HCT116 (cell line): ENCODE measurements around the gene UBE3B. TPM values are rescaled to one million over a fixed set of nuclear protein-coding genes. Genes with fewer than 3 reads are reported as not detected.

Source experiments
- ATAC-seq: fragments of 200-7000 bp; cut with Tn5 transposase; 2 replicates; pipeline ENCODE4 v1.9.1; 2020; ENCODE audit warnings: mild to moderate bottlenecking, moderate library complexity
- BruUV-seq: library from RNA; stranded (reverse); fragments of 400-500 nt; replicated peaks from 2 replicates; lab custom pipeline; 2021; lab: Mats Ljungman, UMichigan
- CTCF ChIA-PET: fragments of 300-600 bp; sonication (Branson Sonifier 250); formaldehyde crosslinking; loops from one replicate; lab custom pipeline; 2021; ENCODE audit warnings: antibody characterized with exemption; lab: Charles Lee
- POLR2A ChIA-PET: fragments of 300-600, 350-600 bp; sonication (Branson Sonifier 250); formaldehyde crosslinking; loops from one replicate; lab custom pipeline; 2021; ENCODE audit warnings: antibody characterized with exemption; lab: Charles Lee
- RAD21 ChIA-PET, 2 experiments: fragments of 300-600 bp; sonication (Branson Sonifier 250); formaldehyde crosslinking; loops; one replicate each; lab custom pipeline; 2023; ENCODE audit warnings: low total read pairs in 2 of 2; ENCODE audit not compliant: uncharacterized antibody in 2 of 2, unreplicated experiment in 2 of 2, low non-redundant PET in 1 of 2; lab: Charles Lee
- DNase-seq: peaks from one replicate; pipeline ENCODE4 v3.0.0-alpha.2; 2010; ENCODE audit warnings: low read depth, low spot score
- H2AFZ ChIP-seq: fragments of 200-600 bp; shearing (Covaris generic), sonication (generic); 2 replicates; pipeline ENCODE4 v1.6.1; 2017; ENCODE audit warnings: low read depth, mixed run types, mixed read lengths, antibody characterized with exemption, low read length; ENCODE audit not compliant: poor library complexity, severe bottlenecking
- H3K27ac ChIP-seq: 2 replicates; pipeline ENCODE4 v1.5.1; 2012; ENCODE audit warnings: low read depth, low read length
- H3K27me3 ChIP-seq: fragments of 200-600 bp; sonication (generic); 2 replicates; pipeline ENCODE4 v1.6.1; 2016; ENCODE audit warnings: mixed run types, low read length, mixed read lengths; ENCODE audit not compliant: insufficient read depth
- H3K36me3 ChIP-seq, 2 experiments: fragments of 200-500 bp in 1 of 2; fragments of 200-600 bp in 1 of 2; sonication (Bioruptor generic) in 1 of 2; sonication (generic) in 1 of 2; 2 replicates each; pipeline versions ENCODE4 v1.5.1 to v1.6.1; 2014 to 2016; ENCODE audit warnings: low read length in 2 of 2, inconsistent platforms in 1 of 2, mixed read lengths in 1 of 2, mixed run types in 1 of 2; ENCODE audit not compliant: insufficient read depth in 2 of 2, control insufficient read depth in 1 of 2
- H3K4me1 ChIP-seq, 2 experiments: fragments of 200-600 bp in 1 of 2; sonication (generic) in 1 of 2; 2 replicates each; pipeline versions ENCODE4 v1.5.1 to v1.6.1; 2012 to 2017; ENCODE audit warnings: low read length in 2 of 2, inconsistent platforms in 1 of 2, mild to moderate bottlenecking in 1 of 2, mixed read lengths in 1 of 2, mixed run types in 1 of 2, moderate library complexity in 1 of 2; ENCODE audit not compliant: insufficient read depth in 2 of 2, control insufficient read depth in 1 of 2
- H3K4me2 ChIP-seq: fragments of 200-600 bp; sonication (generic); 2 replicates; pipeline ENCODE4 v1.6.1; 2017; ENCODE audit warnings: mixed run types, low read length, mixed read lengths
- H3K4me3 ChIP-seq, 2 experiments: fragments of 200-600 bp in 1 of 2; sonication (generic) in 1 of 2; replicated peaks in 1 of 2; 2 replicates each; pipeline ENCODE4 v1.5.1; 2011 to 2016; ENCODE audit warnings: low read length in 2 of 2, control low read depth in 1 of 2, low read depth in 1 of 2, mild to moderate bottlenecking in 1 of 2, mixed read lengths in 1 of 2, mixed run types in 1 of 2
- H3K79me2 ChIP-seq: fragments of 200-600 bp; sonication (generic); 2 replicates; pipeline ENCODE4 v1.6.1; 2017; ENCODE audit warnings: mild to moderate bottlenecking, mixed run types, low read length, moderate library complexity, mixed read lengths; ENCODE audit not compliant: insufficient read depth
- H3K9ac ChIP-seq: fragments of 200-600 bp; sonication (generic); 2 replicates; pipeline ENCODE4 v1.6.1; 2016; ENCODE audit warnings: low read length, mixed read lengths
- H3K9me2 ChIP-seq: fragments of 200-600 bp; sonication (generic), shearing (Covaris generic); 2 replicates; pipeline ENCODE4 v1.6.1; 2017; ENCODE audit warnings: mixed run types, mild to moderate bottlenecking, moderate library complexity; ENCODE audit not compliant: insufficient read depth
- H3K9me3 ChIP-seq, 2 experiments: fragments of 200-500 bp in 1 of 2; fragments of 200-600 bp in 1 of 2; sonication (Bioruptor generic) in 1 of 2; sonication (generic) in 1 of 2; 2 replicates each; pipeline ENCODE4 v1.6.1; 2014 to 2017; ENCODE audit warnings: low read length in 2 of 2, mixed read lengths in 2 of 2, inconsistent platforms in 1 of 2, low read depth in 1 of 2, mild to moderate bottlenecking in 1 of 2, mixed run types in 1 of 2, moderate library complexity in 1 of 2; ENCODE audit not compliant: control insufficient read depth in 1 of 2, insufficient read depth in 1 of 2
- H4K20me1 ChIP-seq: fragments of 200-600 bp; sonication (generic), shearing (Covaris generic); 2 replicates; pipeline ENCODE4 v1.6.1; 2017; ENCODE audit warnings: mixed run types, mild to moderate bottlenecking, moderate library complexity; ENCODE audit not compliant: insufficient read depth
- CBX3 ChIP-seq: IDR thresholded peaks from 2 replicates; pipeline ENCODE4 v1.6.1; 2012; ENCODE audit warnings: low read depth
- CEBPB ChIP-seq: IDR thresholded peaks from 2 replicates; pipeline ENCODE4 v1.6.1; 2012; ENCODE audit warnings: low read depth
- EGR1 ChIP-seq: IDR thresholded peaks from 2 replicates; pipeline ENCODE4 v1.6.1; 2012; ENCODE audit warnings: low read depth
- ELF1 ChIP-seq: IDR thresholded peaks from 2 replicates; pipeline ENCODE4 v1.6.1; 2012; ENCODE audit warnings: low read depth, borderline replicate concordance
- EZH2 ChIP-seq: fragments of 200-600 bp; sonication (generic); IDR thresholded peaks from 2 replicates; pipeline ENCODE4 v1.6.1; 2017; ENCODE audit warnings: antibody characterized with exemption, mixed run types
- EZH2phosphoT487 ChIP-seq: fragments of 200-600 bp; IDR thresholded peaks from 2 replicates; pipeline ENCODE4 v1.6.1; 2018; ENCODE audit warnings: antibody characterized with exemption, borderline replicate concordance
- FOSL1 ChIP-seq: IDR thresholded peaks from 2 replicates; pipeline ENCODE4 v1.6.1; 2012; ENCODE audit warnings: low read depth
- POLR2A ChIP-seq: IDR thresholded peaks from 2 replicates; pipeline ENCODE4 v1.7.0; 2011; ENCODE audit warnings: borderline replicate concordance; ENCODE audit not compliant: insufficient read depth, insufficient read length; ENCODE audit errors: extremely low read depth
- TCF7L2 ChIP-seq: IDR thresholded peaks from 2 replicates; pipeline ENCODE4 v1.7.0; 2011; ENCODE audit warnings: borderline replicate concordance, inconsistent platforms; ENCODE audit not compliant: insufficient read depth, insufficient read length; ENCODE audit errors: extremely low read depth
- YY1 ChIP-seq: IDR thresholded peaks from 2 replicates; pipeline ENCODE4 v1.6.1; 2011; ENCODE audit warnings: low read length, low read depth, moderate library complexity, mild to moderate bottlenecking; ENCODE audit not compliant: insufficient replicate concordance; ENCODE audit errors: extremely low read depth
- ZFX ChIP-seq: fragments of 450-650 bp; IDR thresholded peaks from 2 replicates; pipeline ENCODE4 v1.6.1; 2017
- ZNF274 ChIP-seq: fragments of 200-500 bp; sonication (Bioruptor generic); IDR thresholded peaks from 2 replicates; pipeline ENCODE4 v1.6.1; 2014; ENCODE audit warnings: mild to moderate bottlenecking, low read depth, low read length, inconsistent platforms
- intact Hi-C: fragments of 100-400 bp; cut with micrococcal nuclease; formaldehyde crosslinking; loops from 2 replicates; pipeline ENCODE4 v1.10.0; 2022
- total RNA-seq: library from RNA; stranded (reverse); gene quantifications from one replicate; pipeline ENCODE4 v1.2.1, GENCODE V29; 2021; ENCODE audit not compliant: unreplicated experiment
- TF ChIP-seq, protein P1 (sequence below): IDR thresholded peaks from 2 replicates; pipeline ENCODE4 v1.6.1; 2011; ENCODE audit warnings: mild to moderate bottlenecking, low read length, moderate library complexity; ENCODE audit not compliant: insufficient replicate concordance; ENCODE audit errors: extremely low read depth
- TF ChIP-seq, protein P2 (sequence below), 3 experiments: fragments of 200-600 bp in 1 of 3; sonication (generic) in 1 of 3; IDR thresholded peaks in 2 of 3; conservative IDR thresholded peaks in 1 of 3; 2 replicates each; pipeline ENCODE4 v1.5.1; 2012 to 2017; ENCODE audit warnings: low read depth in 2 of 3, low read length in 2 of 3, antibody characterized with exemption in 1 of 3, borderline replicate concordance in 1 of 3, control low read depth in 1 of 3, mild to moderate bottlenecking in 1 of 3, mixed read lengths in 1 of 3, mixed run types in 1 of 3, moderate library complexity in 1 of 3; ENCODE audit not compliant: insufficient read depth in 1 of 3
- TF ChIP-seq, protein P3 (sequence below): IDR thresholded peaks from 2 replicates; pipeline ENCODE4 v1.6.1; 2012; ENCODE audit warnings: low read depth
- TF ChIP-seq, protein P4 (sequence below): IDR thresholded peaks from 2 replicates; pipeline ENCODE4 v1.6.1; 2012

The UBE3B gene
- total RNA-seq, 1 experiment from 2014 or later = 28.9 TPM

DNA sequence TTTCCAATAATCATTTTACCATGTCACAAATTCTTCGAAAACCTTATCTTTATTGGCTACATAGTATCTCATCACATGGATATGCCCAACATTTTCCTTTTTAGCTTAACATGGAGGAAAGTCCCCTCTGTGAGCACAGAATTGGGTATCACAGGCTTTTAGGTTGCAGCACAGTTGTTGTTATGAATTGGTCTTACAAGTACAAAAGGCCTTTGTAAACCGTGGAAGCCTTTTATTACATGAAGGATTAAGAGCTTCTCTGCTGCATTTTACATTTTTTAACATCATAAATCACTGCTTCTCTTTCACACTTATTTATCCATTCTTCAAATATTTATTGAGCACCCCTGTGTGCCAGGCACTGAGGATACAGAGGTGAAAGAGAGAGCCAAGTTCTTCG is 26.2 kb downstream of the UBE3B start:
- H3K4me3 ChIP-seq = no peak overlapping the region
- BruUV-seq = no TSS peak
- TF ChIP-seq ELF1 = no peak
- TF ChIP-seq EGR1 = no peak
- TF ChIP-seq YY1 = no peak
- no peak for TF ChIP-seq CBX3
- no peak for TF ChIP-seq ZNF274
- no peak for TF ChIP-seq EZH2phosphoT487
- no peak for TF ChIP-seq FOSL1
- TF ChIP-seq, protein P1, sequence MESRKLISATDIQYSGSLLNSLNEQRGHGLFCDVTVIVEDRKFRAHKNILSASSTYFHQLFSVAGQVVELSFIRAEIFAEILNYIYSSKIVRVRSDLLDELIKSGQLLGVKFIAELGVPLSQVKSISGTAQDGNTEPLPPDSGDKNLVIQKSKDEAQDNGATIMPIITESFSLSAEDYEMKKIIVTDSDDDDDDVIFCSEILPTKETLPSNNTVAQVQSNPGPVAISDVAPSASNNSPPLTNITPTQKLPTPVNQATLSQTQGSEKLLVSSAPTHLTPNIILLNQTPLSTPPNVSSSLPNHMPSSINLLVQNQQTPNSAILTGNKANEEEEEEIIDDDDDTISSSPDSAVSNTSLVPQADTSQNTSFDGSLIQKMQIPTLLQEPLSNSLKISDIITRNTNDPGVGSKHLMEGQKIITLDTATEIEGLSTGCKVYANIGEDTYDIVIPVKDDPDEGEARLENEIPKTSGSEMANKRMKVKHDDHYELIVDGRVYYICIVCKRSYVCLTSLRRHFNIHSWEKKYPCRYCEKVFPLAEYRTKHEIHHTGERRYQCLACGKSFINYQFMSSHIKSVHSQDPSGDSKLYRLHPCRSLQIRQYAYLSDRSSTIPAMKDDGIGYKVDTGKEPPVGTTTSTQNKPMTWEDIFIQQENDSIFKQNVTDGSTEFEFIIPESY = no peak
- TF ChIP-seq ZFX = no peak
- TF ChIP-seq EZH2 = no peak
- TF ChIP-seq, protein P2, sequence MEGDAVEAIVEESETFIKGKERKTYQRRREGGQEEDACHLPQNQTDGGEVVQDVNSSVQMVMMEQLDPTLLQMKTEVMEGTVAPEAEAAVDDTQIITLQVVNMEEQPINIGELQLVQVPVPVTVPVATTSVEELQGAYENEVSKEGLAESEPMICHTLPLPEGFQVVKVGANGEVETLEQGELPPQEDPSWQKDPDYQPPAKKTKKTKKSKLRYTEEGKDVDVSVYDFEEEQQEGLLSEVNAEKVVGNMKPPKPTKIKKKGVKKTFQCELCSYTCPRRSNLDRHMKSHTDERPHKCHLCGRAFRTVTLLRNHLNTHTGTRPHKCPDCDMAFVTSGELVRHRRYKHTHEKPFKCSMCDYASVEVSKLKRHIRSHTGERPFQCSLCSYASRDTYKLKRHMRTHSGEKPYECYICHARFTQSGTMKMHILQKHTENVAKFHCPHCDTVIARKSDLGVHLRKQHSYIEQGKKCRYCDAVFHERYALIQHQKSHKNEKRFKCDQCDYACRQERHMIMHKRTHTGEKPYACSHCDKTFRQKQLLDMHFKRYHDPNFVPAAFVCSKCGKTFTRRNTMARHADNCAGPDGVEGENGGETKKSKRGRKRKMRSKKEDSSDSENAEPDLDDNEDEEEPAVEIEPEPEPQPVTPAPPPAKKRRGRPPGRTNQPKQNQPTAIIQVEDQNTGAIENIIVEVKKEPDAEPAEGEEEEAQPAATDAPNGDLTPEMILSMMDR (IDR thresholded peaks at IDR 0.05 in 2 of 3, conservative IDR thresholded peaks at IDR 0.05 in 1 of 3; ENCODE audit: borderline replicate concordance in 1 of 3, insufficient read depth in 1 of 3, low read depth in 2 of 3, low read length in 2 of 3) = no peak
- TF ChIP-seq, protein P3, sequence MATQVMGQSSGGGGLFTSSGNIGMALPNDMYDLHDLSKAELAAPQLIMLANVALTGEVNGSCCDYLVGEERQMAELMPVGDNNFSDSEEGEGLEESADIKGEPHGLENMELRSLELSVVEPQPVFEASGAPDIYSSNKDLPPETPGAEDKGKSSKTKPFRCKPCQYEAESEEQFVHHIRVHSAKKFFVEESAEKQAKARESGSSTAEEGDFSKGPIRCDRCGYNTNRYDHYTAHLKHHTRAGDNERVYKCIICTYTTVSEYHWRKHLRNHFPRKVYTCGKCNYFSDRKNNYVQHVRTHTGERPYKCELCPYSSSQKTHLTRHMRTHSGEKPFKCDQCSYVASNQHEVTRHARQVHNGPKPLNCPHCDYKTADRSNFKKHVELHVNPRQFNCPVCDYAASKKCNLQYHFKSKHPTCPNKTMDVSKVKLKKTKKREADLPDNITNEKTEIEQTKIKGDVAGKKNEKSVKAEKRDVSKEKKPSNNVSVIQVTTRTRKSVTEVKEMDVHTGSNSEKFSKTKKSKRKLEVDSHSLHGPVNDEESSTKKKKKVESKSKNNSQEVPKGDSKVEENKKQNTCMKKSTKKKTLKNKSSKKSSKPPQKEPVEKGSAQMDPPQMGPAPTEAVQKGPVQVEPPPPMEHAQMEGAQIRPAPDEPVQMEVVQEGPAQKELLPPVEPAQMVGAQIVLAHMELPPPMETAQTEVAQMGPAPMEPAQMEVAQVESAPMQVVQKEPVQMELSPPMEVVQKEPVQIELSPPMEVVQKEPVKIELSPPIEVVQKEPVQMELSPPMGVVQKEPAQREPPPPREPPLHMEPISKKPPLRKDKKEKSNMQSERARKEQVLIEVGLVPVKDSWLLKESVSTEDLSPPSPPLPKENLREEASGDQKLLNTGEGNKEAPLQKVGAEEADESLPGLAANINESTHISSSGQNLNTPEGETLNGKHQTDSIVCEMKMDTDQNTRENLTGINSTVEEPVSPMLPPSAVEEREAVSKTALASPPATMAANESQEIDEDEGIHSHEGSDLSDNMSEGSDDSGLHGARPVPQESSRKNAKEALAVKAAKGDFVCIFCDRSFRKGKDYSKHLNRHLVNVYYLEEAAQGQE = no peak
- no peak for TF ChIP-seq POLR2A
- TF ChIP-seq, protein P4, sequence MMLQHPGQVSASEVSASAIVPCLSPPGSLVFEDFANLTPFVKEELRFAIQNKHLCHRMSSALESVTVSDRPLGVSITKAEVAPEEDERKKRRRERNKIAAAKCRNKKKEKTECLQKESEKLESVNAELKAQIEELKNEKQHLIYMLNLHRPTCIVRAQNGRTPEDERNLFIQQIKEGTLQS = no peak
- TF ChIP-seq CEBPB = no peak
- TF ChIP-seq TCF7L2 = no peak
- TF ChIP-seq, all 23 proteins: peak for 0
- Histone ChIP-seq H3K36me3 (peaks cover 9 to 28% of the 10 kb centered on the region in 2 experiments; a peak in 2 of 4 replicates), H2AFZ (no peak overlapping the region), H3K9me3 (no peaks in the 10 kb centered on the region), H3K27ac (no peak overlapping the region), H3K27me3 (no peaks in the 10 kb centered on the region), H3K9me2 (no peaks in the 10 kb centered on the region), H4K20me1 (no peaks in the 10 kb centered on the region), H3K4me1 (no peaks in the 10 kb centered on the region), H3K9ac (no peak overlapping the region), H3K4me2 (no peak overlapping the region), H3K79me2 (no peaks in the 10 kb centered on the region)
- ChIA-PET CTCF (no interaction called here), POLR2A (no interaction called here), RAD21 (no interaction called here)
- DNase-seq (no peak), ATAC-seq (no peak)
- intact Hi-C loops = no loop called here
